A549 (cell line): ENCODE results near the gene MIX23.

Source experiments
- BHLHE40 ChIP-seq: IDR thresholded peaks from 2 replicates; pipeline ENCODE4 v1.6.1; 2012; ENCODE audit warnings: low read depth, low read length, inconsistent platforms
- CTCF ChIP-seq: fragments of >200 bp; sonication (Bioruptor Twin); formaldehyde crosslinking; IDR thresholded peaks from 3 replicates; pipeline ENCODE4 v1.5.1; 2016
- ESRRA ChIP-seq: fragments of 150-350 bp; IDR thresholded peaks from 2 replicates; pipeline ENCODE4 v1.6.1; 2014; ENCODE audit warnings: mild to moderate bottlenecking, low read length, borderline replicate concordance
- HEYL ChIP-seq: fragments of 250-450 bp; sonication (Bioruptor Pico); IDR thresholded peaks from 2 replicates; pipeline ENCODE4 v1.8.0; 2021; ENCODE audit warnings: mild to moderate bottlenecking, moderate library complexity
- KDM1A ChIP-seq: fragments of 200-600 bp; sonication (generic); IDR thresholded peaks from 2 replicates; pipeline ENCODE4 v1.6.1; 2016; ENCODE audit warnings: low read depth, mild to moderate bottlenecking
- MAX ChIP-seq: IDR thresholded peaks from 2 replicates; pipeline ENCODE4 v1.6.1; 2012
- RFX5 ChIP-seq: fragments of 450-650 bp; IDR thresholded peaks from 2 replicates; pipeline ENCODE4 v1.7.1; 2014; ENCODE audit warnings: antibody characterized with exemption, mild to moderate bottlenecking, moderate library complexity
- SMC3 ChIP-seq: fragments of >200 bp; sonication (Bioruptor Twin); formaldehyde crosslinking; IDR thresholded peaks from 3 replicates; pipeline ENCODE4 v1.6.1; 2018; ENCODE audit warnings: inconsistent platforms
- TP53 ChIP-seq: fragments of 250-450 bp; sonication (Bioruptor Pico); IDR thresholded peaks from 2 replicates; pipeline ENCODE4 v1.5.0; 2021; ENCODE audit warnings: mild to moderate bottlenecking, moderate library complexity

- TF ChIP-seq CTCF (no peak), ESRRA (no peak), RFX5 (no peak), SMC3 (no peak), BHLHE40 (no peak), MAX (no peak), TP53 (CRISPR knock-in tag) (no peak), HEYL (CRISPR knock-in tag) (no peak), KDM1A (no peak)
Measured at GRCh38 chr3:122421836-122422235, 38.8 kb upstream of the MIX23 start.
